ENCODE results near the gene CKM. TPM values are rescaled to one million over a fixed set of nuclear protein-coding genes. Genes with fewer than 3 reads are reported as not detected.
A peak's percentile ranks its signal among the peaks of the same experiment; 100 is the strongest.
"Not testable (repeated sequence)": the region's sequence is repeated elsewhere in the genome, so short reads cannot be mapped to it uniquely, and the experiment has no call there.

CKM gene
- total RNA-seq, 1 experiment from 2014 or later = not detected

- H3K36me3 ChIP-seq (replicated peaks; ENCODE audit: control insufficient read depth, insufficient read depth, low read length) = peaks cover 10% of the 10 kb centered on the region
These were observed 49.2 kb downstream of the CKM start for GRCh38 chr19:45273521-45273855.

GRCh38 chr19:45271735-45272108 is 51.0 kb downstream of the CKM start:
- Histone ChIP-seq H3K4me3 (ENCODE audit: insufficient read depth, low read depth, low read length) (no peak overlapping the region), H3K36me3 (replicated peaks; ENCODE audit: control insufficient read depth, insufficient read depth, low read length) (peaks cover 7% of the 10 kb centered on the region), H3K27me3 (ENCODE audit: control insufficient read depth, insufficient read depth, low read length) (no peaks in the 10 kb centered on the region)
- no peak for DNase-seq

More at GRCh38 chr19:45273521-45273855, 49.2 kb downstream of the CKM start:
- Histone ChIP-seq H3K4me3 (ENCODE audit: insufficient read depth, low read depth, low read length) (no peak overlapping the region), H3K27me3 (ENCODE audit: control insufficient read depth, insufficient read depth, low read length) (no peaks in the 10 kb centered on the region)
- DNase-seq = no peak

DNA sequence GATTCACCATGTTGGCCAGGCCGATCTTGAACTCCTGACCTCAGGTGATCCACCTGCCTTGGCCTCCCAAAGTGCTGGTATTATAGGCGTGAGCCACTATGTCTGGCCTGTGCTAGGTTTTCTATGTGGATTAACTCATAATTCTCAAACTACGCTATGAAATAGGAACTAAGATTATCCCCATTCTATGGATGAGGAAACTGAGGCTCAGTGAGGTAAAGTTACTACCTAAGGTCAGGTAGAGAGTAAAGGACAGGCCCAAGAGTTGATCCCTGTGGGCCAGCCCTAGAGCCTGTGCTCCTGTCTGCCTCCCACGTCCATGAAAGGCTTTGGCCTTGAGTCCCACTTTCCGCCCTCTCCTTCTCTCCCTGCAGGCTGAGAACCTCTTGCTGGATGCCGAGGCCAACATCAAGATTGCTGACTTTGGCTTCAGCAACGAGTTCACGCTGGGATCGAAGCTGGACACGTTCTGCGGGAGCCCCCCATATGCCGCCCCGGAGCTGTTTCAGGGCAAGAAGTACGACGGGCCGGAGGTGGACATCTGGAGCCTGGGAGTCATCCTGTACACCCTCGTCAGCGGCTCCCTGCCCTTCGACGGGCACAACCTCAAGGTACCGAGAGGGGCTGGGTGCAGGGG is 51.5 kb downstream of the CKM start:
- Histone ChIP-seq H3K4me3 (ENCODE audit: insufficient read depth, low read depth, low read length) (no peak overlapping the region), H3K36me3 (replicated peaks; ENCODE audit: control insufficient read depth, insufficient read depth, low read length) (peaks cover 7% of the 10 kb centered on the region), H3K27me3 (ENCODE audit: control insufficient read depth, insufficient read depth, low read length) (no peaks in the 10 kb centered on the region)
- DNase-seq = no peak

- DNase-seq; H3K36me3 ChIP-seq (replicated peaks; ENCODE audit: control insufficient read depth, insufficient read depth, low read length); H3K27me3 ChIP-seq (ENCODE audit: control insufficient read depth, insufficient read depth, low read length); H3K4me3 ChIP-seq (ENCODE audit: insufficient read depth, low read depth, low read length): not testable (repeated sequence)
These were observed 52.7 kb downstream of the CKM start for GRCh38 chr19:45269939-45270338.

DNA sequence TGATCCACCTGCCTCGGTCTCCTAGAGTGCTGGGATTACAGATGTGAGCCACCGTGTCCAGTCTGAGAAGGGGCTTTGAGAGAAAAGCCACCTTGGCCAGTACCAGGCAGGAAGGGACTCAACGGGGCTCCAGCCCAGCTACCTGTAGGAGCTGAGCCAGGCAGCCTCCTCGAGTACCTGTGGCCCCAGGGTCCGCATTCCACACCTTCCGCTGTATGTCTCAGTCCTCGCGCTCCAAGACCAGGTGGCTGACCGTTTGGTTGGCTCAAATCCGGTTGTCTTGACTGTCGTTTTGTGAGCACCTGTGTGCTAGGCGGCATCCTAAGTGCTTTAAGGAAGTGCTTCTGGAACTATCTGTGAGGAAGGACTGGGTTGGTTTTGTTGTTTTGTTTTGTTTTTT is 55.4 kb downstream of the CKM start:
- Histone ChIP-seq H3K4me3 (ENCODE audit: insufficient read depth, low read depth, low read length) (no peak overlapping the region), H3K36me3 (replicated peaks; ENCODE audit: control insufficient read depth, insufficient read depth, low read length) (peaks cover 4% of the 10 kb centered on the region), H3K27me3 (ENCODE audit: control insufficient read depth, insufficient read depth, low read length) (no peaks in the 10 kb centered on the region)
- DNase-seq = peak; percentile 34

DNA sequence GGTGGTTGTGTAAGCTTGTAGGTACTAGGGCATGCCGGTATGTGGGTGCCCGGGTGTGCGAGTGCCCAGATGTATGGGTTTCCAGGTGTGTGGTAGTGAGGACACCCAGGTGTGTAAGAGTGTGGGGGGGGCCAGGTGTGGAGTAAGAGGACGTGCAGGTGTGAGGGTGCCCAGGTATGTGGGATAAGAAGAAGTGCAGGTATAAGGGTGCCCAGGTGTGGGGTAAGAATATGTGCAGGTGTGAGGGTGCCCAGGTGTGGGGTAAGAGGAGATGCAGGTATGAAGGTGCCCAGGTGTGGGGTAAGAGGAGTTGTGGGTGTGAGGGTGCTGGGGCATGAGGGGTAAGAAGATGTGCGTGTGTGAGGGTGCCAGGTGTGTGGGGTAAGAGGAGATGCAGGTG is 57.3 kb downstream of the CKM start:
- H3K27me3 ChIP-seq (ENCODE audit: control insufficient read depth, insufficient read depth, low read length) = no peaks in the 10 kb centered on the region
- peaks cover 2% of the 10 kb centered on the region; the same call in 1 of the 2 replicates for H3K36me3 ChIP-seq (replicated peaks; ENCODE audit: control insufficient read depth, insufficient read depth, low read length)
- H3K4me3 ChIP-seq (ENCODE audit: insufficient read depth, low read depth, low read length) = no peak overlapping the region
- no peak for DNase-seq

- DNase-seq = peak; percentile 52
- Histone ChIP-seq H3K4me3 (ENCODE audit: insufficient read depth, low read depth, low read length) (no peak overlapping the region), H3K27me3 (ENCODE audit: control insufficient read depth, insufficient read depth, low read length) (no peaks in the 10 kb centered on the region), H3K36me3 (replicated peaks; ENCODE audit: control insufficient read depth, insufficient read depth, low read length) (peaks cover 2% of the 10 kb centered on the region; the same call in 1 of the 2 replicates)
These were observed 57.8 kb downstream of the CKM start for GRCh38 chr19:45264781-45265317.

GRCh38 chr19:45263013-45263412 is 59.7 kb downstream of the CKM start:
- H3K36me3 ChIP-seq (replicated peaks; ENCODE audit: control insufficient read depth, insufficient read depth, low read length) = peaks cover 2% of the 10 kb centered on the region; the same call in 1 of the 2 replicates
- no peak overlapping the region for H3K4me3 ChIP-seq (ENCODE audit: insufficient read depth, low read depth, low read length)
- DNase-seq = peak; percentile 43
- H3K27me3 ChIP-seq (ENCODE audit: control insufficient read depth, insufficient read depth, low read length) = no peaks in the 10 kb centered on the region

DNA sequence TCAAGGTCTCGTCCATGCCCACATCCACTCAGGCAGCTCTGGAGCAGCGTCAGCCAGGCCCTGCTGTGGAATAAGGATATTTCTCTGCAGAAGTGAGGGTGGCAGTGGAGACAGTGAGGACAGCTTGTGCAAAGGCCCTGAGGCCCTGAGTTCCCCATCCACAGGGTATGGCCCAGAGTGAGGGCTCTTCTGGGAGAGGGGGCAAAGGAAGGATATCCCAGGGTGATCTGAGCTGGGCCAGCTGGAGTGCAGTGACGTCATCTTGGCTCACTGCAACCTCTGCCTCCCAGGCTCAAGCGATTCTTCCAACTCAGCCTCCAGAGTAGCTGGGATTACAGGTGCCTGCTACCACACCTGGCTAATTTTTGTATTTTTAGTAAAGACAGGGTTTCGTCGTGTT is 60.1 kb downstream of the CKM start:
- no peak overlapping the region for H3K4me3 ChIP-seq (ENCODE audit: insufficient read depth, low read depth, low read length)
- H3K36me3 ChIP-seq (replicated peaks; ENCODE audit: control insufficient read depth, insufficient read depth, low read length) = peaks cover 2% of the 10 kb centered on the region; the same call in 1 of the 2 replicates
- no peak for DNase-seq
- no peaks in the 10 kb centered on the region for H3K27me3 ChIP-seq (ENCODE audit: control insufficient read depth, insufficient read depth, low read length)

DNA sequence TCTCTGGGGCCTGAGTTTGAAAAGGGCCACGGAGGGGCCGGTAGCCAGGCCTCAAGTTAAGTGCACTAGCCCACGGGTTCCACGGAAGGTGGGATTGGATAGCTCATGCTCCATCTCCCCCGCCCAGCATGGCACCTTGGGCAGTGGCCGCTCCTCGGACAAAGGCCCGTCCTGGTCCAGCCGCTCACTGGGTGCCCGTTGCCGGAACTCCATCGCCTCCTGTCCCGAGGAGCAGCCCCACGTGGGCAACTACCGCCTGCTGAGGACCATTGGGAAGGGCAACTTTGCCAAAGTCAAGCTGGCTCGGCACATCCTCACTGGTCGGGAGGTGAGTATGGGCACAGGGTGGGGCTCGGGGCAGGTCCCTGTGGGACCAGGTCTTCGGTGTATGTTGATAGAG is 63.8 kb downstream of the CKM start:
- no peak for DNase-seq
- no peak overlapping the region for H3K4me3 ChIP-seq (ENCODE audit: insufficient read depth, low read depth, low read length)
- no peaks in the 10 kb centered on the region for H3K27me3 ChIP-seq (ENCODE audit: control insufficient read depth, insufficient read depth, low read length)
- H3K36me3 ChIP-seq (replicated peaks; ENCODE audit: control insufficient read depth, insufficient read depth, low read length) = no peaks in the 10 kb centered on the region

- no peak overlapping the region for H3K4me3 ChIP-seq (ENCODE audit: insufficient read depth, low read depth, low read length)
- DNase-seq = no peak
- no peaks in the 10 kb centered on the region for H3K36me3 ChIP-seq (replicated peaks; ENCODE audit: control insufficient read depth, insufficient read depth, low read length)
- H3K27me3 ChIP-seq (ENCODE audit: control insufficient read depth, insufficient read depth, low read length) = no peaks in the 10 kb centered on the region
These were observed 65.8 kb downstream of the CKM start for GRCh38 chr19:45256836-45257235.

Other genes starting within 250 kb of the CKM start
- 2.6 and 4.2 TPM in 2 replicates for gene ZNF296, start 246.4 kb downstream of the CKM start, total RNA-seq (2014; rRNA removed; shearing (Covaris generic))
- gene GEMIN7, start 243.6 kb downstream of the CKM start, total RNA-seq (2014; rRNA removed; shearing (Covaris generic)) = 72.2 and 77.0 TPM in 2 replicates
- 30.0 and 32.9 TPM in 2 replicates for gene PPP1R37, start 229.7 kb downstream of the CKM start, total RNA-seq (2014; rRNA removed; shearing (Covaris generic))
- gene NKPD1, start 161.9 kb downstream of the CKM start, total RNA-seq (2014; rRNA removed; shearing (Covaris generic)) = 0.24 and 0.70 TPM in 2 replicates
- 39.3 and 47.4 TPM in 2 replicates for gene TRAPPC6A, start 144.6 kb downstream of the CKM start, total RNA-seq (2014; rRNA removed; shearing (Covaris generic))
- 3.4 and 4.3 TPM in 2 replicates for gene BLOC1S3, start 144.1 kb downstream of the CKM start, total RNA-seq (2014; rRNA removed; shearing (Covaris generic))
- 2.2 and 5.4 TPM in 2 replicates for gene EXOC3L2, start 77.5 kb downstream of the CKM start, total RNA-seq (2014; rRNA removed; shearing (Covaris generic))
- gene MARK4, start 71.6 kb downstream of the CKM start, total RNA-seq (2014; rRNA removed; shearing (Covaris generic)) = 16.1 and 26.5 TPM in 2 replicates
- gene KLC3, start 17.9 kb upstream of the CKM start, total RNA-seq (2014; rRNA removed; shearing (Covaris generic)) = 1.6 and 1.8 TPM in 2 replicates
- 48.7 and 54.2 TPM in 2 replicates for gene ERCC2, start 47.7 kb upstream of the CKM start, total RNA-seq (2014; rRNA removed; shearing (Covaris generic))
- 12.8 and 18.9 TPM in 2 replicates for gene PPP1R13L, start 82.2 kb upstream of the CKM start, total RNA-seq (2014; rRNA removed; shearing (Covaris generic))
- 35.8 and 39.6 TPM in 2 replicates for gene POLR1G, start 83.8 kb upstream of the CKM start, total RNA-seq (2014; rRNA removed; shearing (Covaris generic))
- gene ERCC1, start 101.0 kb upstream of the CKM start, total RNA-seq (2014; rRNA removed; shearing (Covaris generic)) = 68.5 and 76.6 TPM in 2 replicates
- 1.6 and 10.3 TPM in 2 replicates for gene FOSB, start 145.1 kb upstream of the CKM start, total RNA-seq (2014; rRNA removed; shearing (Covaris generic))
- gene RTN2, start 174.2 kb upstream of the CKM start, total RNA-seq (2014; rRNA removed; shearing (Covaris generic)) = 16.3 and 17.5 TPM in 2 replicates
- gene PPM1N, start 175.6 kb upstream of the CKM start, total RNA-seq (2014; rRNA removed; shearing (Covaris generic)) = 4.0 and 9.2 TPM in 2 replicates
- gene VASP, start 184.6 kb upstream of the CKM start, total RNA-seq (2014; rRNA removed; shearing (Covaris generic)) = 103 and 130 TPM in 2 replicates

Measured in H7 (cell line).